ENCODE measurements around the gene KLHL2. TPM values are rescaled to one million over a fixed set of nuclear protein-coding genes. Genes with fewer than 3 reads are reported as not detected.

Gene KLHL2
- total and polyA plus RNA-seq, 9 of the 15 experiments (the other 6 are each of a cell fraction or from before 2014, with no cell fraction given): 2.5 to 11.3 (median 6.1) TPM

GRCh38 chr4:165319030-165319429, 111.7 kb downstream of the KLHL2 start:
- no peak for ATAC-seq
- intact Hi-C loops (cut with micrococcal nuclease) (no loop called here), in situ Hi-C loops (cut with MboI) (no loop called here)
- ChIA-PET CTCF (ENCODE audit: low intra/inter-chr PET ratio) (no interaction called here), POLR2A (no interaction called here)
- H3K36me3 ChIP-seq (ENCODE audit: control insufficient read depth, insufficient read depth, low read length): no peaks in the 10 kb centered on the region
- 89% methylated on average over 5 of the region's 5 CpGs for WGBS (ENCODE audit: insufficient coverage, low coverage, missing lambda C conversion rate)
- no peak for DNase-seq (ENCODE audit: extremely low read depth in 1 of 4, low spot score in 3 of 4)
- H3K79me2 ChIP-seq (ENCODE audit: control insufficient read depth, insufficient read depth, low read length): no peaks in the 10 kb centered on the region
- no peaks in the 10 kb centered on the region for H3K9me1 ChIP-seq (ENCODE audit: control insufficient read depth, insufficient read depth, low read length)
- H3K4me1 ChIP-seq (replicated peaks in 1 of 2; ENCODE audit: control insufficient read depth in 2 of 2, insufficient read depth in 2 of 2, low read length in 2 of 2): peaks cover 0 to 8% of the 10 kb centered on the region in 2 experiments; a peak in 2 of 5 replicates
- no TSS peak for BruUV-seq (replicated peaks)
- no peak overlapping the region for H3K4me3 ChIP-seq
- H3K27me3 ChIP-seq (ENCODE audit: control insufficient read depth in 2 of 2, insufficient read depth in 2 of 2, low read length in 2 of 2): no peaks in the 10 kb centered on the region
- H3K9me3 ChIP-seq (replicated peaks; ENCODE audit: control insufficient read depth, insufficient read depth, low read depth, low read length): no peaks in the 10 kb centered on the region
- no peak overlapping the region for H3K27ac ChIP-seq (ENCODE audit: extremely low read depth, low read depth, low read length)
- FAIRE-seq: no peak
- H2AFZ ChIP-seq (ENCODE audit: low read depth, low read length): no peak overlapping the region
- H3K4me2 ChIP-seq (ENCODE audit: insufficient read depth, low read length): no peak overlapping the region
- no peak overlapping the region for H3K9ac ChIP-seq (ENCODE audit: insufficient read depth in 1 of 2, low read depth in 2 of 2, low read length in 2 of 2)
- H4K20me1 ChIP-seq (replicated peaks; ENCODE audit: control insufficient read depth, insufficient read depth, low read length): no peaks in the 10 kb centered on the region
- TF ChIP-seq ESRRA (IDR thresholded peaks at IDR 0.05; ENCODE audit: borderline replicate concordance, low read depth) (no peak), ZNF174 (CRISPR knock-in tag; IDR thresholded peaks at IDR 0.05) (no peak), THRAP3 (IDR thresholded peaks at IDR 0.05; ENCODE audit: borderline replicate concordance) (no peak), ELF1 (tag; IDR thresholded peaks at IDR 0.05) (no peak), E2F8 (IDR thresholded peaks at IDR 0.05; ENCODE audit: low read depth, partially characterized antibody) (no peak), ZNF431 (CRISPR knock-in tag; IDR thresholded peaks at IDR 0.05) (no peak), ZNF445 (CRISPR knock-in tag; IDR thresholded peaks at IDR 0.05; ENCODE audit: low read depth) (no peak), ZNF41 (CRISPR knock-in tag; conservative IDR thresholded peaks at IDR 0.05) (no peak), PREB (CRISPR knock-in tag; IDR thresholded peaks at IDR 0.05) (no peak), PML (IDR thresholded peaks at IDR 0.05; ENCODE audit: low read length) (no peak), MXI1 (IDR thresholded peaks at IDR 0.05; ENCODE audit: low read depth, low read length) (no peak), ZNF512 (tag; IDR thresholded peaks at IDR 0.05) (no peak), DPF2 (IDR thresholded peaks at IDR 0.05) (no peak), ZNF217 (CRISPR knock-in tag; IDR thresholded peaks at IDR 0.05) (no peak), SIN3A (IDR thresholded peaks at IDR 0.05; ENCODE audit: borderline replicate concordance in 2 of 2, control insufficient read depth in 1 of 2, low read depth in 2 of 2, low read length in 2 of 2) (no peak), EZH2 (IDR thresholded peaks at IDR 0.05; ENCODE audit: borderline replicate concordance, low read depth, low read length) (no peak), KLF1 (tag; IDR thresholded peaks at IDR 0.05) (no peak), ZNF395 (CRISPR knock-in tag; IDR thresholded peaks at IDR 0.05) (no peak)
